ENCODE data around the gene CTXND2.

- TF ChIP-seq POLR2A (IDR thresholded peaks at IDR 0.05; ENCODE audit: low read length) (peak; percentile 62), GATA1 (IDR thresholded peaks at IDR 0.05; ENCODE audit: low read depth, low read length) (no peak)
These were observed 39.3 kb downstream of the CTXND2 start, which contains the start of gene SETDB1 for GRCh38 chr1:150926097-150926741.
